HG03432 (cell line): Measurements from ENCODE around the gene CPNE7.
"Not testable (repeated sequence)": the region's sequence is repeated elsewhere in the genome, so short reads cannot be mapped to it uniquely, and the experiment has no call there.

Experiments
- ATAC-seq: cut with Tn5 transposase; IDR thresholded peaks from one replicate; pipeline ENCODE4 v1.9.1; 2021; ENCODE audit warnings: mild to moderate bottlenecking, moderate library complexity; ENCODE audit not compliant: unreplicated experiment

The CPNE7 gene

DNA sequence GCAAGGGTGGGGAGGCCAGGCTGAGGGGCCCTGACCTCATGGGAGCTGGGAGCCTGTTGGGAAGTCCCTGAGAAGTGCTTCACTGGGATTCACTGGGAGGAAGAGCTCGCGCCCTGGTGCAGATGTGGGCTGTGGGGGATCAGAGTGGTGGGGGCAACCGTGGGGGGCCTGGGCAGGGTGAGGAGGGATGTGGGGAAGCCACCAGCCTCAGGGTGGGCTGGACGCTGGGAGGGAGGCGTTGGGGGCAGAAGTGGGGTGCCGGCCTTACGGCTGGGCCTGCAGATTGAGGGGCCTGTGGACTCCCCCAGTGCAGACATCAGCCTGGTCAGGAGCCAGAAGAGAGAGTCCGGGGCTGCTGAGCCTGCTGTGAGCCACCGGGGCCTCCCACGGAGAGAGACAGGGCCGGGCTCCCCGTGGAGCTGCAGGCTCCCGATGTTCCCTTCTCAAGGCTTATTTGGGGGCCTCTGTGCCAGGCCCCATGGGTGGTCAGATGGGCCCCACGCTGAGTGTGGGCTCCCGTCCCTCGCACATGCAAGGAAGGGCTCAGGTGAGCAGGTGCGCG lies 45.7 kb downstream of the CPNE7 start:
- no peak for ATAC-seq

DNA sequence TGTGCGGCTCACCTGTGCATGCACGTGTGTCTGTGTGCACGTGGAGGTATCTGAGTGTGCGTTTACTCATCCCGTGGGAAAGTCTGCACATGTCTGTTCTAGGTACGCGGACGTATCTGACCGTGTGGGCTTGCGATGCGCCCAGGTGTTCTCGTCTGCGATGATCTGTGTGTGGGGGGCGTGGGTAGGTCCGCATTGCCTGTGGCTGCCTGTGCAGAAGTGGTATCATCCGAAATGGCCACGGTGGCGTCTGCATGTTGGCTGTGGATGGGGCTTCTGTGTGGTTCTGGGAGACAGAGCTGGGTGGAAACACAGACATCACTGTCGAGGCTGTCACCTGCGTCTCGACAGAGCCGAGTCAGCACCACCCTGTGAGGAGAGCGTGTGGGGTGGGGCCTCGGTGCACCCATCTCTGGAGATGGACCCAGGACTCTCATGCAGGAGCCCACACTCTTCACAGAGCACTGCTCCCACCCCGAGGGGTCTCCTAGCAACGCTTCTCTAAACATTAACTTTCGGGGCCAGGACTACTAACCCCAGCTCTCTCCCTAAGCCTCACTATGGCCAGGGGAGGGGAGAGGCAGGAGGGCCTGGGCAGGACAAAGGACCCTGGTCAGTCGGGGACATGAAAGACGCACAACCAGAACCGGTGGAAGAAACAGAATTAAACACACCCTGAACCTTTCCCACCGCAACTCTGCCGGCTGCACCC lies 46.3 kb downstream of the CPNE7 start:
- ATAC-seq, result no peak

DNA sequence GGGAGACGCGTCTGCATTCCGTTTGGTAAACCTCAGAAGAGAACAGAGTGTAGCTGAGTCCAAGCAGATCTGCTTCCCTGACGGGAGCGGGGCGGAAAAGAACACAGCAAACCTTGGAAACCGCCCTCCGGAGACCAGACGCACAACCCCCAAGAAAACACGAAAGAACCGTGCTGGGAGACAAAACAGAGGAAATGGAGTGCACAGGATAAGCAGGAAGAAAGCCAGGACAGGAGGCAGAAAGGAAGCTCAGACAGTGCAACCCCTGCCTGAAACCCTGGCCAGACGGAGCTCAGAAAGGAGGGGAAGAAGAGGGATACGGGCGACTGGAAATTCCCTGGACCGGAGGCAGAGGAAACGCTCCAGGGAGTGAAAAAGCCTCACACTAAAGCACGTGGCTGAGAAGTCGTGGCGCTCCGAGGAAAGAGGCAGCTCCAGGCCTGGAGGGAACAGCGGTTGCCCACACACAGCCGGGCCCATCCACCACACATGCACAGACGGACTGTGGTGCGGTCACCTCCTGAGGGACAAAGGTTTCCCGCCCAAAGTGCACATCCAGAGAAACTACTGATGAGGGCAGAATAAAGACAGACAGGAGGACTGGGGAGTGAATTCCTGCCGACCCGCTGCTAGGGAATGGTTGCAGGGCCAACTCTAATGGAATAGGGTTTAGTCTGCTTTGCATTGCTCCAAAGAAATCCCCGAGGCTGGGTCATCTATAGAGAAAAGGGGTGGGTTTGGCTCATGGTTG lies 48.1 kb downstream of the CPNE7 start:
- no peak for ATAC-seq

DNA sequence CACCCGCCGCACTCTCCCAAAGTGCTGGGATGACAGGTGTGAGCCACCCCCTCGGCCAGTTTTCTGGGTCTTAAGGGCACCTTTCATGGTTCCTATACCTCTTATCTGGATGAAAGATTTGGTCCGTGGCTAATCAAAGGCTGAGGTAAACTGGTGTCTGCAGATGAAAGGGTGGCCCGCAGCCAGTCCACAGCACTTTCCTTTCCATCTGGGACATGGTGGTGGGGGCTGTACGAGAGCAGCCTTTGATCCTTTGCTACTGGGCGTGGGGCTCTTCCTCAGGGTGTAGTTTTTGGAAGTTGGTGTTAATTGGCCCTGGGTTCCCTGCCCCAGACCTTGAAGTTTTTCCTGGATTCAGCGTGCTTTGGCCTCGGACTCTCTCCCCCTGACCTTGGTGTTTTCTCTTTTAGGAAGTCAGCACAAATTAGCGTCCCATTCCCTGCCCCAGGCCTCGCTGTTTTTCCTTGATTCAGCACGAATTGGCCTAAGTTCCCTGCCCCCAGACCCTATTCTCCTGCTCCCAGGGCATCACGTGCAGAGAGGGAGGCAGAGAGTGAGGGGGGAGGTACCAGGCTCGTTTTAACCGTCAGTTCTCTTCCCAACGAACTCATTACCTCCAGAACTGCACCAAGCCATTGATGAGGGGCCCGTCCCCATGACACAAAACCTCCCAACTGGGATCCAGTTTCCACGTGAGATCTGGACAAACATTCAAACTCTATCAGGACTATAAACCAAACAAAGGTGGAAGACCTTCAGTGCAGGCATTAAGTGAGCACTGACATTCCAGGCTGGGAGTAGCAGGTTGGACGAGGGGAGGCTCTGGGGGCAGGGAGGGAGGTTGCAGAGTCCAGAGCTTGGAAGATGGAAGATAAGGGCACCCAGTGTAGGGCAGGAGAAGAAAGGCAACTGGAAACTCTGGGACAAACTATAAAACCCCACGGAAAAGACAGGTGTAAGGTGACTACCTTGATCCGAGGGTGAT lies 49.5 kb downstream of the CPNE7 start:
- no peak for ATAC-seq

DNA sequence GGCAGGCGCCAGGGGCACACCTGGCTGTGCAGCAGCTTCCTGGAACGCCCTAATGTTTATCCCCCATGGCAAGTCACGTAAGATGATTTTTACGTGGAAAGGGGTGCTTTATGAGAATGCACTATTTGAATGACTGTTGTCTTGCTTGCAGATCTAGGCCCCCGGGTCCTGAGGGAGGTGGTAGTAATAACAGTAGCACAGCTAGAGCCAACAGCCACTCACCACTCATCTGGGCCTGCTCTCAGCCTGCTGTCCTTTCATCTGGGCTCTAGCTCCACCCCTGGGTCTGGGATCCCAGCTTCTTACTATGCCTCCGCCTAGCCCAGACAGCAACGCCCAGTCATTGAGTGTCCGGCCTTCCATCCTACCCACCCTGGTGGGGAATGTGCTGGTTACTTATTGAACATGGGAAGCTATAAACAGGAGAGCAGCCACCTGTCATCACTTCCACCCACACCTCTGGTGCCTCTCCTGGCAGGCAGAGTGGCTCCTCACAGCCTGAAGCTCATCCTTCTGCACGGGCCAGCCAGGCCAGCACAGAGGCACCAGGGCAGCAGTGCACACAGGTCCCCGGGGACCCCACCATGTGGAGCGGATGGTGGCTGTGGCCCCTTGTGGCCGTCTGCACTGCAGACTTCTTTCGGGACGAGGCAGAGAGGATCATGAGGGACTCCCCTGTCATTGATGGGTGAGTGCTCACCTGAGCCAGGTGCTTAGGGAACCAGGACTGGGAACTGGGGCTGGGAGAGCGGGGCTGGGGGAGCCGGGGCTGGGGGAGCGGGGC lies 54.5 kb downstream of the CPNE7 start:
- no peak for ATAC-seq

DNA sequence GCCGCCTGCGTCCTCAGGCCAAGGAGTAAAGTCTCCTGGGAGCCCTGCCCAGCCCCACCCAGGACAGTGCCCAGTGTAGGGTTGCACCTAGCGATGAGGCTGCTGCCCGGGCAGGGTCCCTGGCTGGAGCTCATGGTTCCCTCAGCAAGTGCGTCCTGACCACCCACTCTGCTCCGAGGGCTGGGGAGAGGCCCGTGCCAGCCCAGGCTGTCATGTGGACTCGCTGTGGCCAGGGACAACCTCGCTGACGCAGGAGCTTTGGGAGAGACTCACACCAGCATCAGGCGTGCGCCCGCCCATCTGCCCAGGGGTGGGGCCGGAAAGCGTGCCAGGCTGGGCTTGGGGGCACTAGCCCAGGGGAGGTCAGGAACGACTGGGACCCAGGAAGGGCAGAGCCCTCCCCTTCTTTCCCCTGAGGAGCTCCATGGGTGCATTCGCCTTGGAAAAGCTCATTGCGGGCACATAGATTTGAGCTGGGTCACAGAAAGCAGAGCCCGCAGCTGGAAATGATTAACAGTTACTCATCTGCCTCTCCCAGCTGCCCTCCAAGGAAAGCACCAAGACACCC lies 57.6 kb downstream of the CPNE7 start:
- ATAC-seq, result no peak

DNA sequence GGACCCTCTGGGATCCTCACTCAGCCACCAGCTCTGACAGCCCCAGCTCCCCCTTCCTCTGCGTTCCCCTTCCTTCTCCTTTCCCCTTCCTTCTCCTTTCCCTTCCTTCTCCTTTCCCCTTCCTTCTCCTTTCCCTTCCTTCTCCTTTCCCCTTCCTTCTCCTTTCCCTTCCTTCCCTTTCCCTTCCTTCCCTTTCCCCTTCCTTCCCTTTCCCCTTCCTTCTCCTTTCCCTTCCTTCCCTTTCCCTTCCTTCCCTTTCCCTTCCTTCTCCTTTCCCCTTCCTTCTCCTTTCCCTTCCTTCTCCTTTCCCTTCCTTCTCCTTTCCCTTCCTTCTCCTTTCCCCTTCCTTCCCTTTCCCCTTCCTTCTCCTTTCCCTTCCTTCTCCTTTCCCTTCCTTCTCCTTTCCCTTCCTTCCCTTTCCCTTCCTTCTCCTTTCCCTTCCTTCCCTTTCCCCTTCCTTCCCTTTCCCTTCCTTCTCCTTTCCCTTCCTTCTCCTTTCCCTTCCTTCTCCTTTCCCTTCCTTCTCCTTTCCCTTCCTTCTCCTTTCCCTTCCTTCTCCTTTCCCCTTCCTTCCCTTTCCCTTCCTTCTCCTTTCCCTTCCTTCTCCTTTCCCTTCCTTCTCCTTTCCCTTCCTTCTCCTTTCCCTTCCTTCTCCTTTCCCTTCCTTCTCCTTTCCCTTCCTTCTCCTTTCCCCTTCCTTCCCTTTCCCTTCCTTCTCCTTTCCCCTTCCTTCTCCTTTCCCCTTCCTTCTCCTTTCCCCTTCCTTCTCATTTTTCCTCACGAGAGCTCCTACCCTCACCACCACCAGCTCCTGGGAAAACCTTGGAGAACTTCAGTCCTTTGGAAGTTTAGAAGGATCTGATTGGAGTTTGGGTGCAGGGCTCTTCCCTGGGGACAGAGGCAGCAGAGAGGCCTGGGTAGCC lies 59.2 kb downstream of the CPNE7 start:
- ATAC-seq, result not testable (repeated sequence)

DNA sequence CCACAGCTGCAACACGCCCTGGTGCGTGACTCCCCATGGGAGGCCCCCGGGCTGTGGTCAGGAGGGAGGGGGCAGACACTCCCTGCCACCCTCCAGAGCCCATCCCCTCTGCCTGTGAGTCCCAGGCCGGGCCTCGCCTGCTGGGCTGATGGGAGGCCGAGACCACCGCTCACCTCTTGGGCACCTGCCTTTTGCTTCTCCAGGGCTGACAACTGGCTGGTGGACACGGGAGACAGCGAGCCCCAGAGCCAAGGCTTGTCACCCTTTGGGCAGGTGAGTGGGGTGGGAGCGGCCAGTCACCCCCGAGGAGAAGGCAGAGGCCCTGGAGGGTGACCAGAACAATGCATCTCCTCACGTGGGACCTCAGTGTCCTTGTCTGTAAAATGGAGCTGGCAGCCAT lies 61.1 kb downstream of the CPNE7 start:
- no peak for ATAC-seq

DNA sequence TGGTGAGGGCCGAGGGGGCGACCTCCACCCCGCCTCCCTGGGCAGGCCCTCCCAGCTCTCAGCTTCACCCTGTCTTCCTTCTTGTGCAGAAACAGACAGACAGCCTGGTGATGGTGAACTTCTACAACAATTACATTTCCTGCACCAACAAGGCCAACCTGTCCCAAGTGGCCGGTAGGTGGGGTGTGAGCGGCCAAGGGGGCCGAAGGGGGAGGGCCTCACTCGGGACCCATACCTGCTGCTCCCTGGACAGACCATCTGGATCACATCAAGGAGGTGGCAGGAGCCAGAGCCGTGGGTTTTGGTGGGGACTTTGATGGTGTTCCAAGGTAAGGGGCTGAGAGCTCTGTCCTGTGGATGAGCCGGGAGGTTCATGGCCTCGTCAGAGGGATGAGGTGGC lies 61.8 kb downstream of the CPNE7 start:
- no peak for ATAC-seq

DNA sequence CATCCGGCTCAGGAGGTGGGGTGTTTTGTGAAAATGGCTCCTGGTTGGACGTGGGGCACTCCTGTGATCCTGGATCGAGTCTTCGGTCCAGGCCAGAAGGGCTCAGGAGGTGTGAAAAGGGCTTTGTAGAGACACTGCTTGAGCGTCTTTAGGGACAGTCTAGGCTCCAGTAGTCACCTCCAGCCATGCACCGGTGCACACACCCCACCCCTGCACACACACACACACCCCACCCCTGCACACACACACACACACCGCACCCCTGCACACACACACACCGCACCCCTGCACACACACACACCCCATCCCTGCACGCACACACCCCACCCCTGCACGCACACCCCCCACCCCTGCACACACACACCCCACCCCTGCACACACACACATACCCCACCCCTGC lies 62.9 kb downstream of the CPNE7 start:
- ATAC-seq, result no peak

DNA sequence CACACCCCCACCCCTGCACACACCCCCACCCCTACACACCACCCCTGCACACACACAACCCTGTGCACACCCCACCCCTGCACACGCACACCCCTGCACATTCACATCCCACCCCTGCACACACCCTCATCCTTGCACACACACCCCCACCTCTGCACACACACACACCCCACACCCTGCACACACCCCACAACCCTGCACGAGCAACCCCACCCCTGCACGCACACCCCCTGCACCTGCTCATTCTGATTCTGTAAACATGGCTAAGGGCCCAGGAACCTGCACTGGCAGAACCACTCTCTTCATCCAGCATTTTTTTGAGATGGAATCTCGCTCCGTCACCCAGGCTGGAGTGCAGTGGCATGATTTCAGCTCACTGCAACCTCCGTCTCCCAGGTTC lies 63.8 kb downstream of the CPNE7 start:
- no peak for ATAC-seq

DNA sequence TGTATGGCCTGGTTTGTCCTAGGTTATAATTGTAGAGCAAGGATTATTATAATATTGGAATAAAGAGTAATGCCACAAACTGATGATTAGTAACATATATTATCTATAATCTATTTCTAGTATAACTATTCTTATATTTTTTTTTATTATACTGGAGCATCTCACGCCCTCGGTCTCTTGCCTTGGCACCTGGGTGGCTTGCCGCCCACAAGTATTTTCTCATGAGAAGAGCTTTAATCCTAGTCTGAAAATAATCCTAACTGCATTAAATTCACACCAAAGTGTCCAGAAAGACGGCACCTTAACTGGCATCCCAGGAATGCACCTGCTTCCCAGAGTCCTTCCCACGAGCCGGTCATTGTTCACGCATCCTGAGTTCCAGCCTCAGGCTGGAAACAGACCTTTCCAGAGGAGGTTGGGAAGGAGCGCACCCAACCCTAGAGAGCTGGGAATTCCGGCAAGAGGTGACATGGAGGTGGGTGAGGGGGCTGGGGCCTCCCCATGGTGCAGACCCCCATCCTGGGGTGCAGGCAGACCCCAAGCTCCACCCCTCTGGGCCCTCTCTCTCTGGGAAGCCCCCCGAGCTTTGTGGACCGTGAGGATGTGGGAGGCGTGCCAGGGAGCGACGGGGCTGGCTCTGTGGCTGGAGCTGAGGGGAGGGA lies 66.0 kb downstream of the CPNE7 start:
- ATAC-seq, result no peak

DNA sequence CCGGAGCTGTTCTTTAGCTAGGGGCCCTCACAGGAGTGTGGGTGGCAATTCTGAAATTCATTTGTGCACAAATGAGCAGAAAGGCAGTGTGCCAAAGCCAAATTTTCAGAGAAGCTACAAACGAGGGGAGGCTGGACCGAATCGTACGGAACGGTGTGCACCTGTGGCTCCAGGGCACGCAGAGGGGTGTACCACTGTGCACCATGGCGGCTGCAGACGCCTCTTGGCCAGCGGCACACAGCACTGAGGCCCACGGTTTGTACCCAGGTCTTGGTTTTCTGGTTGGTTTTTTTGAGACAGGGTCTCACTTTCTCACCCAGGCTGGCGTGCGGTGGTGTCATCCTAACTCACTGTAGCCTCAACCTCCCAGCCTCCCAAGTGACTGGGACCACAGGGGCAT lies 67.0 kb downstream of the CPNE7 start:
- no peak for ATAC-seq

DNA sequence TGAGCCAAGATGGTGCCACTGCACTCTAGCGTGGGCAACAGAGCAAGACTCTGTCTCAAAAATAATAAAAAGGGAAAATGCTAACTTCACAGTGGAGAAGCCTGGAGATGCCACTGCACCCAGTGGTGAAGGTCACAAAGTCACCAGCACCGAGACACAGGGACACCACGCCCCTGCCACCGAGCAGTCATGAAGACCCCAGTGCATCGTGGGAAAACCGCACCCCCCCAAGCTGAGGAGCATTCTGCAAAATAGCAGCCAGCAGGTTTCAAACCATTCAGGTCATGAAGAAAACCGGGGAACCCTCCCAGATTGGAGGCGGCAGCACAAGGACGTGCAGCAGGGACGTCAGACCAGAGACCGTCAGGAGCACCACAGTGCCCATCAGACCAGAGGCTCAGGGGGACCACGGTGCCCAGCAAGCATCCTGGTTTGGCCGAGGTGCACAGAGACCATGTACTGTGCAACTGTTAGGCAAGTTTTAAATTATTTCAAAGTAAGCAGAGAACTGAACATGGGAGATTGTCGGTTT lies 68.3 kb downstream of the CPNE7 start:
- no peak for ATAC-seq

DNA sequence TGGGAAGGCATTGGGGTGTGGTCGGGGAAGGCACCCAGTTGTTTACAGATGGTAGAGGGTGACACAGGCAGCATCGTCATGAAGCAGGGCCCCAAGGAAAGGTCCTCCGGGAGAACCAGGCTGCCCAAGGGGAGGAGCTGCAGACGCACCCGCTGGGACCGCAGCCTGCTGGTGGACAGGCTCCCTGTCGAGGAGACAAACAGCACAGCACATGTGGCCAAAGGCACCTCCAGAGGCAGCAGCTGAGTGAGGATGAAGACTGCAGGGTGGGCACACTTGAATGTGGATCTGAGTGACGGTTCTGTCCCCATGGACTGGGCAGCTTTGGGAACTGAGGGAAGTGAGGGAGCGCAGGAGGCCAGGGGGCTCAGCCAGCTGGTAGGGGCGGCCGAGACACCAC lies 69.6 kb downstream of the CPNE7 start:
- no peak for ATAC-seq

DNA sequence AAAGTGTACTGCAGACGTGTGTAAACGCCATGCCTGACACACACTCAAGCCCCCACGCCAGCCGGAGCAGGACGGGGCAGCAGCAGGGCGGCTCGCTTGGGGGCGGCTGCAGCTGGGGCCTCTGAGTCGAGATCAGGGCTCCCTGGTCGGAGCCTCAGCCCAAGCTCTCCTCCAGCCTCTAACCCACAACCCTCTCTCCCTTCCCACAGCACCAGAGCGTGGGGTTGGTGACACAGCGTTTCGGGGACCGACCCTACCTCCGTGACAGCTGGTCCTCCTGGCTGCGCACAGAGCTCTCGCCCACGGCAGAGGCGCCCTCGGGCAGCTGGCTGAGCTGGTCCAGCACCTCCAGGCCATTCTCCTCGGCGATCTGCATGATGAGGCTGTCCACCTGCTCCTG lies 70.7 kb downstream of the CPNE7 start:
- ATAC-seq, result no peak
